ENCODE data around the gene C9orf50.
"Not testable (repeated sequence)": the region's sequence is repeated elsewhere in the genome, so short reads cannot be mapped to it uniquely, and the experiment has no call there.

The C9orf50 gene

GRCh38 chr9:129665814-129666520 is 45.1 kb upstream of the C9orf50 start:
- no peak for TF ChIP-seq CTCF (IDR thresholded peaks at IDR 0.05)
- no peak for TF ChIP-seq ZFX (IDR thresholded peaks at IDR 0.05; ENCODE audit: borderline replicate concordance)
- H3K27ac ChIP-seq: no peak overlapping the region

- no peak for TF ChIP-seq ZFX (IDR thresholded peaks at IDR 0.05; ENCODE audit: borderline replicate concordance)
- TF ChIP-seq CTCF (IDR thresholded peaks at IDR 0.05): no peak
Observed at GRCh38 chr9:129665389-129665775, 44.5 kb upstream of the C9orf50 start, which contains the start of gene PRRX2. Gene PRRX2, plus strand, starts transcription at chr9:129665647. Its CDS starts 221 bp downstream, at chr9:129665868.

GRCh38 chr9:129664746-129665388 is 44.0 kb upstream of the C9orf50 start:
- TF ChIP-seq CTCF (IDR thresholded peaks at IDR 0.05): no peak
- TF ChIP-seq ZFX (IDR thresholded peaks at IDR 0.05; ENCODE audit: borderline replicate concordance): no peak
- H3K27ac ChIP-seq: no peak overlapping the region

More at GRCh38 chr9:129665389-129665775, 44.5 kb upstream of the C9orf50 start, which contains the start of gene PRRX2:
- no peak within 1 kb of the TSS for H3K27ac ChIP-seq

DNA sequence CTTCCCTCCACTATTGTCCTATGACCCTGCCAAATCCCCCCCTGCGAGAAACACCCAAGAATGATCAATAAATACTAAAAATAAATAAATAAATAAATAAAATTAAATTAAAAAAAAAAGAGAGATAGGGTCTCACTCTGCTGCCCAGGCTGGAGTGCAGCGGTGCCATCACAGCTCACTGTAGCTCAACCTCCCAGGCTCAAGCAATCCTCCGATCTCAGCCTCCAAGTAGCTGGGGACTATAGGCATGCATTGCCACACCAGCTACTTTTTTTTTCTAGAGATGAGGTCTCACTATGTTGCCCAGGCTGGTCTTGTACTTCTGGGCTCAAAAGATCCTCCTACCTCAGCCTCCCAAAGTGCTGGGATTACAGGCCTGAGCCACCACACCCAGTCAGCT is 41.3 kb upstream of the C9orf50 start:
- H3K27ac ChIP-seq: not testable (repeated sequence)

- H3K27ac ChIP-seq: no peak overlapping the region
- TF ChIP-seq ZFX (IDR thresholded peaks at IDR 0.05; ENCODE audit: borderline replicate concordance) (no peak), CTCF (IDR thresholded peaks at IDR 0.05) (no peak)
Observed at GRCh38 chr9:129661029-129661428, 40.1 kb upstream of the C9orf50 start.

DNA sequence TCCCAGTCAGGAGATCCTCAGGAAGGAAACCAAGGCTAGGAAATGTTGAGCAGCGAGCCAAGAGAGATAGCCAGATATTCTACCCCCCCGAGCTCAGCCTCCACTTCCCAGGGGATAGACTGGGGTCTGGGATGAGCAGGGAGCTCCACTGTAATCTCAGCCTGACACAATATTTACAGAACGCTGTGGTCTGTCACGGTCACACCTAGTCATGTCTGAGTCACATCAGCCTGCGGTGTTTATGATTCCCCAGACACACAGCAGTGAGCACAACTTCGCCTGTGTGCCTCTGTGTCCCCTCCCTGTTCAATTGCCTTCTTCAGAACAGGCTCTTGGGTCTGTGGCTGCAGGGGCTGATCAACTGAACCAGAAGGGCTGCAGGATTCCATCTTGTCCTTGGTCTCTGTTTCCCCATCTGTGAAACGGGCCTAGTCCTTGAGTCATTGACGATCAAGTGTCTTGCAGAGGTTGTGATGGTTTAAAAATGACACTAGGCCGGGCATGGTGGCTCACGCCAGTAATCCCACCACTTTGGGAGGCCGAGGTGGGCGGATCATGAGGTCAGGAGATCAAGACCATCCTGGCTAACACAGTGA is 36.0 kb upstream of the C9orf50 start:
- H3K27ac ChIP-seq: no peak overlapping the region
- TF ChIP-seq ZFX (IDR thresholded peaks at IDR 0.05; ENCODE audit: borderline replicate concordance): no peak
- TF ChIP-seq CTCF (IDR thresholded peaks at IDR 0.05): no peak

DNA sequence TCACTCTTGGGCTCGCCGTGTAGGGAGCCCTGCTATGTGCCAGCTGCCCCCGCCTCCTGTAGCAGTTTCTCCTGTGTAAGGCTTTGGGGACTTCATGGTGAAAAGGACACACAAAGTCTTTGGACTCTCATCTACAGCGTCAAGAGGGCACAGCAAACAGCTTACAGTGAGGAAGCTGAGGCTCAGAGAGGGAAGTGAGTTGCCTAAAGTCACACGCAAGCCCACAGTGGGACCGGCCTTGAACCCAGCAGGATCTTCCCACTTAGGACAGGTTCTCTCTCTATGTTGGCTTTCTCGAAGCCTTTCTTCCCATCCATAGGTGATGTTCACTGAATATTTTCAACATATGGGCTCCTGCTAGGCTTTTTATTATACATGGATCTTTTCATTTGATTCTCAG is 34.8 kb upstream of the C9orf50 start:
- TF ChIP-seq CTCF (IDR thresholded peaks at IDR 0.05) (no peak), ZFX (IDR thresholded peaks at IDR 0.05; ENCODE audit: borderline replicate concordance) (no peak)
- H3K27ac ChIP-seq: no peak overlapping the region

All from 22Rv1 (cell line).